ENCODE data around the gene GAL3ST1. TPM values are rescaled to one million over a fixed set of nuclear protein-coding genes. Genes with fewer than 3 reads are reported as not detected.

Gene GAL3ST1
- total RNA-seq, 1 donor from 2014 or later: 5.0 TPM

- Mint-ChIP-seq H3K4me1 (ENCODE audit: unreplicated experiment) (peaks cover 34% of the 10 kb centered on the region), H3K9me3 (no peaks in the 10 kb centered on the region), H3K4me3 (peak overlapping the region; percentile 93), H3K36me3 (no peaks in the 10 kb centered on the region), H3K27ac (no peak overlapping the region), H3K27me3 (no peaks in the 10 kb centered on the region)
- no peak for TF ChIP-seq CTCF (conservative IDR thresholded peaks at IDR 0.05)
- DNase-seq (ENCODE audit: extremely low spot score, unreplicated experiment): no peak
Measured at GRCh38 chr22:30607939-30608338, 33.5 kb upstream of the GAL3ST1 start.

- H3K27me3 Mint-ChIP-seq: no peaks in the 10 kb centered on the region
- peak overlapping the region; percentile 92 for H3K27ac Mint-ChIP-seq
- no peak for TF ChIP-seq CTCF (conservative IDR thresholded peaks at IDR 0.05)
- no peaks in the 10 kb centered on the region for H3K9me3 Mint-ChIP-seq
- H3K4me1 Mint-ChIP-seq (ENCODE audit: unreplicated experiment): peaks cover 34% of the 10 kb centered on the region
- no peak for DNase-seq (ENCODE audit: extremely low spot score, unreplicated experiment)
- peak overlapping the region; percentile 93 for H3K4me3 Mint-ChIP-seq
- no peaks in the 10 kb centered on the region for H3K36me3 Mint-ChIP-seq
Measured at GRCh38 chr22:30607300-30607930, 33.0 kb upstream of the GAL3ST1 start.

- peaks cover 2% of the 10 kb centered on the region for H3K27me3 Mint-ChIP-seq
- peak; percentile 24 for TF ChIP-seq CTCF (conservative IDR thresholded peaks at IDR 0.05)
Measured at GRCh38 chr22:30606455-30607299, 32.2 kb upstream of the GAL3ST1 start, which contains the start of gene TCN2. Gene TCN2, plus strand, starts transcription at chr22:30607174. Its CDS starts 158 bp downstream, at chr22:30607332.

GRCh38 chr22:30605449-30606110 lies 31.1 kb upstream of the GAL3ST1 start:
- peak overlapping the region; percentile 56 for H3K27ac Mint-ChIP-seq
- peak overlapping the region; percentile 80 for H3K4me3 Mint-ChIP-seq

More at GRCh38 chr22:30606455-30607299, 32.2 kb upstream of the GAL3ST1 start, which contains the start of gene TCN2:
- H3K4me1 Mint-ChIP-seq (ENCODE audit: unreplicated experiment): peaks cover 34% of the 10 kb centered on the region
- no peaks in the 10 kb centered on the region for H3K36me3 Mint-ChIP-seq
- peak within 1 kb of the TSS; percentile 93 for H3K4me3 Mint-ChIP-seq
- H3K27ac Mint-ChIP-seq: peak within 1 kb of the TSS; percentile 92
- H3K9me3 Mint-ChIP-seq: no peaks in the 10 kb centered on the region
- no peak for DNase-seq (ENCODE audit: extremely low spot score, unreplicated experiment)

More at GRCh38 chr22:30605449-30606110, 31.1 kb upstream of the GAL3ST1 start:
- peak; percentile 84 for TF ChIP-seq CTCF (conservative IDR thresholded peaks at IDR 0.05)
- no peak for DNase-seq (ENCODE audit: extremely low spot score, unreplicated experiment)
- Mint-ChIP-seq H3K27me3 (peaks cover 2% of the 10 kb centered on the region), H3K36me3 (no peaks in the 10 kb centered on the region), H3K9me3 (no peaks in the 10 kb centered on the region), H3K4me1 (ENCODE audit: unreplicated experiment) (peaks cover 34% of the 10 kb centered on the region)
